DND-41 (cell line): ENCODE results near the gene CYP2A13.

ENCODE experiments used
- ATAC-seq: fragments of 200-7000 bp; cut with Tn5 transposase; 3 replicates; pipeline ENCODE4 v1.9.1; 2021; ENCODE audit warnings: low read depth; ENCODE audit not compliant: insufficient read depth
- DNase-seq: peaks from one replicate; pipeline ENCODE4 v3.0.0-alpha.2; 2020
- H2AFZ ChIP-seq: 2 replicates; pipeline ENCODE4 v1.6.0; 2012; ENCODE audit warnings: low read depth, low read length
- H3K27ac ChIP-seq: 2 replicates; pipeline ENCODE4 v1.5.1; 2012; ENCODE audit warnings: low read length, inconsistent platforms
- H3K27me3 ChIP-seq: fragments of 200-600 bp; sonication (generic); 2 replicates; pipeline ENCODE4 v1.6.0; 2012; ENCODE audit warnings: low read length, mild to moderate bottlenecking, inconsistent platforms; ENCODE audit not compliant: insufficient read depth, poor library complexity
- H3K36me3 ChIP-seq: 2 replicates; pipeline ENCODE4 v1.5.1; 2012; ENCODE audit warnings: low read length, inconsistent platforms; ENCODE audit not compliant: insufficient read depth
- H3K4me1 ChIP-seq: 2 replicates; pipeline ENCODE4 v1.5.1; 2012; ENCODE audit warnings: mild to moderate bottlenecking, low read length; ENCODE audit not compliant: insufficient read depth
- H3K4me2 ChIP-seq: 2 replicates; pipeline ENCODE4 v1.6.0; 2012; ENCODE audit warnings: mild to moderate bottlenecking, moderate library complexity, low read length, inconsistent platforms; ENCODE audit not compliant: insufficient read depth
- H3K4me3 ChIP-seq, 2 experiments: fragments of 200-600 bp in 1 of 2; shearing (Covaris generic) in 1 of 2; 2 replicates each; pipeline ENCODE4 v1.5.1; 2012 to 2016; ENCODE audit warnings: inconsistent platforms in 2 of 2, low read length in 2 of 2, mild to moderate bottlenecking in 2 of 2, low read depth in 1 of 2, moderate library complexity in 1 of 2
- H3K79me2 ChIP-seq: 2 replicates; pipeline ENCODE4 v1.6.0; 2012; ENCODE audit warnings: low read length, inconsistent platforms; ENCODE audit not compliant: insufficient read depth
- H3K9ac ChIP-seq: 2 replicates; pipeline ENCODE4 v1.6.0; 2012; ENCODE audit warnings: low read depth, mild to moderate bottlenecking, inconsistent platforms, low read length, moderate library complexity
- H3K9me3 ChIP-seq: 2 replicates; pipeline ENCODE4 v1.5.1; 2012; ENCODE audit warnings: low read length, moderate library complexity, mild to moderate bottlenecking, inconsistent platforms; ENCODE audit not compliant: insufficient read depth, severe bottlenecking
- H4K20me1 ChIP-seq: 2 replicates; pipeline ENCODE4 v1.6.0; 2012; ENCODE audit warnings: low read length; ENCODE audit not compliant: insufficient read depth
- CTCF ChIP-seq: IDR thresholded peaks from 2 replicates; pipeline ENCODE4 v1.5.1; 2012; ENCODE audit warnings: borderline replicate concordance, low read length, moderate library complexity, mild to moderate bottlenecking; ENCODE audit not compliant: poor library complexity, severe bottlenecking; ENCODE audit errors: extremely low read depth
- EZH2 ChIP-seq: IDR thresholded peaks from 3 replicates; pipeline ENCODE4 v1.6.1; 2012; ENCODE audit warnings: borderline replicate concordance, low read depth, mild to moderate bottlenecking, moderate library complexity, low read length, inconsistent platforms; ENCODE audit not compliant: severe bottlenecking

CYP2A13 gene

GRCh38 chr19:41136636-41137455 is 48.6 kb downstream of the CYP2A13 start:
- Histone ChIP-seq H3K9ac (no peak overlapping the region), H3K9me3 (no peaks in the 10 kb centered on the region), H3K36me3 (no peaks in the 10 kb centered on the region), H2AFZ (no peak overlapping the region), H3K27ac (no peak overlapping the region), H3K4me3 (no peak overlapping the region), H3K79me2 (no peaks in the 10 kb centered on the region), H3K4me2 (no peak overlapping the region), H3K27me3 (no peaks in the 10 kb centered on the region), H4K20me1 (no peaks in the 10 kb centered on the region), H3K4me1 (no peaks in the 10 kb centered on the region)
- no peak for DNase-seq
- TF ChIP-seq CTCF (no peak), EZH2 (no peak)
- ATAC-seq: no peak

- Histone ChIP-seq H2AFZ (no peak overlapping the region), H3K4me2 (no peak overlapping the region), H3K9ac (no peak overlapping the region), H3K4me1 (no peaks in the 10 kb centered on the region), H3K9me3 (no peaks in the 10 kb centered on the region), H3K36me3 (no peaks in the 10 kb centered on the region), H3K79me2 (no peaks in the 10 kb centered on the region), H3K27me3 (no peaks in the 10 kb centered on the region), H3K4me3 (no peak overlapping the region), H4K20me1 (no peaks in the 10 kb centered on the region), H3K27ac (no peak overlapping the region)
- DNase-seq (peak; percentile 76), ATAC-seq (peak; percentile 80)
- TF ChIP-seq CTCF: peak; percentile 84
- TF ChIP-seq EZH2: no peak
Observed at GRCh38 chr19:41144403-41144802, 56.2 kb downstream of the CYP2A13 start.
